Osteocyte (in vitro differentiated cells): ENCODE measurements around the gene CAST. TPM values are rescaled to one million over a fixed set of nuclear protein-coding genes. Genes with fewer than 3 reads are reported as not detected.
"Not testable (repeated sequence)": the region's sequence is repeated elsewhere in the genome, so short reads cannot be mapped to it uniquely, and the experiment has no call there.

ENCODE experiments used
- DNase-seq: peaks from one replicate; pipeline ENCODE4 v3.0.0; 2021; ENCODE audit warnings: mixed read lengths; ENCODE audit not compliant: unreplicated experiment; ENCODE audit errors: extremely low spot score
- H3K27ac Mint-ChIP-seq: one replicate; pipeline ENCODE4 v1.8.0; 2021; ENCODE audit warnings: mild to moderate bottlenecking, mixed read lengths; ENCODE audit not compliant: unreplicated experiment
- H3K27me3 Mint-ChIP-seq: one replicate; pipeline ENCODE4 v1.8.0; 2021; ENCODE audit warnings: mixed read lengths; ENCODE audit not compliant: unreplicated experiment
- H3K36me3 Mint-ChIP-seq: one replicate; pipeline ENCODE4 v1.8.0; 2021; ENCODE audit warnings: mixed read lengths; ENCODE audit not compliant: unreplicated experiment
- H3K4me1 Mint-ChIP-seq: one replicate; pipeline ENCODE4 v1.8.0; 2021; ENCODE audit warnings: mixed read lengths; ENCODE audit not compliant: unreplicated experiment
- H3K4me3 Mint-ChIP-seq: one replicate; pipeline ENCODE4 v1.8.0; 2021; ENCODE audit warnings: mild to moderate bottlenecking, moderate library complexity, mixed read lengths; ENCODE audit not compliant: unreplicated experiment
- H3K9me3 Mint-ChIP-seq: one replicate; pipeline ENCODE4 v1.8.0; 2021; ENCODE audit warnings: mixed read lengths; ENCODE audit not compliant: unreplicated experiment
- total RNA-seq: library from RNA; stranded (reverse); gene quantifications from 2 replicates; pipeline ENCODE4 v1.2.1, GENCODE V29; 2021
- TF ChIP-seq, protein P1 (sequence below): fragments of 200-600 bp; sonication (generic); IDR thresholded peaks from 2 replicates; pipeline ENCODE4 v1.5.0; 2021; ENCODE audit warnings: antibody characterized with exemption, mild to moderate bottlenecking, moderate library complexity

The CAST gene
- total RNA-seq, 1 donor from 2014 or later = 144 TPM

GRCh38 chr5:96795626-96796025 is 133.4 kb downstream of the CAST start:
- no peak for DNase-seq
- H3K9me3 Mint-ChIP-seq = no peaks in the 10 kb centered on the region
- no peak overlapping the region for H3K27ac Mint-ChIP-seq
- peaks cover 46% of the 10 kb centered on the region for H3K36me3 Mint-ChIP-seq
- H3K27me3 Mint-ChIP-seq = no peaks in the 10 kb centered on the region
- TF ChIP-seq, protein P1, sequence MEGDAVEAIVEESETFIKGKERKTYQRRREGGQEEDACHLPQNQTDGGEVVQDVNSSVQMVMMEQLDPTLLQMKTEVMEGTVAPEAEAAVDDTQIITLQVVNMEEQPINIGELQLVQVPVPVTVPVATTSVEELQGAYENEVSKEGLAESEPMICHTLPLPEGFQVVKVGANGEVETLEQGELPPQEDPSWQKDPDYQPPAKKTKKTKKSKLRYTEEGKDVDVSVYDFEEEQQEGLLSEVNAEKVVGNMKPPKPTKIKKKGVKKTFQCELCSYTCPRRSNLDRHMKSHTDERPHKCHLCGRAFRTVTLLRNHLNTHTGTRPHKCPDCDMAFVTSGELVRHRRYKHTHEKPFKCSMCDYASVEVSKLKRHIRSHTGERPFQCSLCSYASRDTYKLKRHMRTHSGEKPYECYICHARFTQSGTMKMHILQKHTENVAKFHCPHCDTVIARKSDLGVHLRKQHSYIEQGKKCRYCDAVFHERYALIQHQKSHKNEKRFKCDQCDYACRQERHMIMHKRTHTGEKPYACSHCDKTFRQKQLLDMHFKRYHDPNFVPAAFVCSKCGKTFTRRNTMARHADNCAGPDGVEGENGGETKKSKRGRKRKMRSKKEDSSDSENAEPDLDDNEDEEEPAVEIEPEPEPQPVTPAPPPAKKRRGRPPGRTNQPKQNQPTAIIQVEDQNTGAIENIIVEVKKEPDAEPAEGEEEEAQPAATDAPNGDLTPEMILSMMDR = no peak
- H3K4me1 Mint-ChIP-seq = peaks cover 11% of the 10 kb centered on the region
- no peak overlapping the region for H3K4me3 Mint-ChIP-seq

DNA sequence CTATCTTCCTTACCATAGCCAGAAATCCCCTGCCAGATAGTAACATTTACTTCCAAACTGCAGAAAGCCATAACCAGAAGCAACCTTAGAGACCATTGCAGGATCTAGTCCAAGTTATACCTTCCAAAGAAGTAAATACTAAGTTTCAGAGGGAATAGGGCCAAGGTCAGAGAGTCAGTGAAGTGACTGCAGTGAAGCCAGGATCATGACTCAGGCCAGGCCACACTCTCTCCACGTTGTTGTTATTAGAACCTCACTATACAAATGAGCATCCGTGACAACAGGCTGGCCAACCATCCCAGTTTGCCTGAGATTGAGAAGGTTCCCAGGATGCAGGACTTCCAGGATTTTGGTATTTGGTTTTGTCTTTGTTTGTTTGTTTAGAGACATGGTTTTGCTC is 134.3 kb downstream of the CAST start:
- TF ChIP-seq, protein P1 = no peak
- no peak overlapping the region for H3K4me3 Mint-ChIP-seq
- no peaks in the 10 kb centered on the region for H3K27me3 Mint-ChIP-seq
- H3K9me3 Mint-ChIP-seq = no peaks in the 10 kb centered on the region
- DNase-seq = no peak
- peaks cover 48% of the 10 kb centered on the region for H3K36me3 Mint-ChIP-seq
- no peak overlapping the region for H3K27ac Mint-ChIP-seq
- H3K4me1 Mint-ChIP-seq = peaks cover 3% of the 10 kb centered on the region

GRCh38 chr5:96801718-96802117 is 139.5 kb downstream of the CAST start:
- H3K4me1 Mint-ChIP-seq, H3K27ac Mint-ChIP-seq, H3K4me3 Mint-ChIP-seq, H3K27me3 Mint-ChIP-seq, H3K9me3 Mint-ChIP-seq, DNase-seq: not testable (repeated sequence)
- H3K36me3 Mint-ChIP-seq = peaks cover 23% of the 10 kb centered on the region

DNA sequence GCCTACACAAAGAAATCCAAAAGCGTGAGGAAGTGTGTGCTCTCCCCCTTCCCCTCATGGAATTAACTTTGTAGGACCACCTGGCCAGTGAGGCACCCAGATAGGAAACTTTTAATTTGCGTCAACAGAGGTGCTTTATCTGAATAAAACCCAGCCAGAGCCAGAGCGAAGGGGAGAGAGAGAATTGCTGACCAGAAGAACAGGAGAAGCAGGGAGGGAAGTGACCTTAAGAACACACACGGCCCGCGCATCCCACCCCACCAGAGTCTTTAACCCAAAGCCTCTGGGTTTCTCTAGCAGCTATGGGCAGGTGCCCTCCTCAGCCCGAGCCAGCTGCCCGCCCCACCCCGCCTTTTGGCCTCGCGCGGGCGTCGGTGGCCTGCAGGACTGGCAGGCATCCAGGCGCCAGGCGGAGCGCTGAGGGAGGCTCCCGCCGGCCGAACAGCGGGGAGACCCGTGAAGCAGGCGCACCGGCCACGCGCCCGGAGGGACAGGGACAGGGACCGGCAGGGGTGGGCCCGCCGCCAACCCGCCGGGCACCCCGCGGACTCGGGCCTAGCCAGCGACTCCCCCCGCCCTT is 145.0 kb downstream of the CAST start:
- Mint-ChIP-seq H3K9me3 (no peaks in the 10 kb centered on the region), H3K27me3 (no peaks in the 10 kb centered on the region), H3K4me3 (peak overlapping the region; percentile 96), H3K36me3 (peaks cover 4% of the 10 kb centered on the region), H3K4me1 (peaks cover 17% of the 10 kb centered on the region), H3K27ac (peak overlapping the region; percentile 51)
- peak; percentile 93 for DNase-seq
- TF ChIP-seq, protein P1 = no peak

GRCh38 chr5:96808541-96808828 is 146.3 kb downstream of the CAST start:
- Mint-ChIP-seq H3K27me3 (no peaks in the 10 kb centered on the region), H3K4me3 (peak overlapping the region; percentile 96), H3K9me3 (no peaks in the 10 kb centered on the region), H3K36me3 (no peaks in the 10 kb centered on the region), H3K27ac (peak overlapping the region; percentile 99), H3K4me1 (peaks cover 17% of the 10 kb centered on the region)
- DNase-seq = no peak
- TF ChIP-seq, protein P1 = no peak
